GM19452 (cell line): ENCODE data around the gene PPP2R5C.
A peak's percentile ranks its signal among the peaks of the same experiment; 100 is the strongest.
"Not testable (repeated sequence)": the region's sequence is repeated elsewhere in the genome, so short reads cannot be mapped to it uniquely, and the experiment has no call there.

Experiments
- ATAC-seq: cut with Tn5 transposase; IDR thresholded peaks from one replicate; pipeline ENCODE4 v1.9.1; 2021; ENCODE audit not compliant: unreplicated experiment

PPP2R5C gene

GRCh38 chr14:101962503-101962874, 201.0 kb downstream of the PPP2R5C start:
- ATAC-seq = no peak

- no peak for ATAC-seq
Observed at GRCh38 chr14:101963052-101963451, 201.5 kb downstream of the PPP2R5C start.

GRCh38 chr14:101963656-101964296, 202.3 kb downstream of the PPP2R5C start:
- ATAC-seq = no peak

GRCh38 chr14:101964297-101965180, 203.0 kb downstream of the PPP2R5C start, which contains the start of gene DYNC1H1:
Gene DYNC1H1 (plus strand): TSS chr14:101964573. CDS start chr14:101964692, 119 bp downstream.
- peak; percentile 76 for ATAC-seq

GRCh38 chr14:101965181-101965544, 203.7 kb downstream of the PPP2R5C start:
- peak; percentile 40 for ATAC-seq

- no peak for ATAC-seq
Observed at GRCh38 chr14:101965770-101966722, 204.5 kb downstream of the PPP2R5C start.

- no peak for ATAC-seq
Observed at GRCh38 chr14:101966742-101967141, 205.2 kb downstream of the PPP2R5C start.

- ATAC-seq = no peak
Observed at GRCh38 chr14:101968186-101968585, 206.7 kb downstream of the PPP2R5C start.

- no peak for ATAC-seq
Observed at GRCh38 chr14:101969481-101969880, 208.0 kb downstream of the PPP2R5C start.

- ATAC-seq = no peak
Observed at GRCh38 chr14:101970830-101971400, 209.4 kb downstream of the PPP2R5C start.

- ATAC-seq = not testable (repeated sequence)
Observed at GRCh38 chr14:101971458-101971857, 209.9 kb downstream of the PPP2R5C start.

- ATAC-seq = no peak
Observed at GRCh38 chr14:101972126-101972866, 210.8 kb downstream of the PPP2R5C start.

- no peak for ATAC-seq
Observed at GRCh38 chr14:101973356-101973755, 211.8 kb downstream of the PPP2R5C start.

- no peak for ATAC-seq
Observed at GRCh38 chr14:101975231-101975630, 213.7 kb downstream of the PPP2R5C start.
